Measurements from ENCODE around the gene LAMC1. TPM values are rescaled to one million over a fixed set of nuclear protein-coding genes. Genes with fewer than 3 reads are reported as not detected.

Gene LAMC1
- total RNA-seq (100 to 1,000 TPM; 100 to 160 (median 116) TPM), polyA plus RNA-seq (10 to 100 TPM; 22.1 to 60.1 TPM)
- long read RNA-seq, donor 1, full-length matches to known transcripts, result 46 of 104 reads
- long read RNA-seq, donor 1, partial matches to known transcripts, result 54 of 104 reads
- long read RNA-seq, donor 1, other reads (novel, unspliced or antisense), result 4 of 104 reads
- long read RNA-seq, donor 2, full-length matches to known transcripts, result 67 of 162 reads
- long read RNA-seq, donor 2, partial matches to known transcripts, result 90 of 162 reads
- long read RNA-seq, donor 2, other reads (novel, unspliced or antisense), result 5 of 162 reads
- long read RNA-seq, donor 3, full-length matches to known transcripts, result 1 of 137 reads
- long read RNA-seq, donor 3, partial matches to known transcripts, result 133 of 137 reads
- long read RNA-seq, donor 3, other reads (novel, unspliced or antisense), result 3 of 137 reads

GRCh38 chr1:183023146-183023600, at the start of gene LAMC1:
Gene LAMC1, plus strand, starts transcription at chr1:183023420. Its CDS starts 297 bp downstream, at chr1:183023717.
- Histone ChIP-seq H3K4me1 (peaks cover 3 to 65% (median 54%) of the 10 kb centered on the region in 9 donors), H3K36me3 (peaks cover 0 to 7% (median 0%) of the 10 kb centered on the region in 9 donors), H3K9me3 (no peaks in the 10 kb centered on the region), H3K27ac (peak within 1 kb of the TSS; percentile 99 to 100 (median 100)), H3K27me3 (peaks cover 0 to 19% (median 0%) of the 10 kb centered on the region in 7 donors), H3K4me3 (peak within 1 kb of the TSS; percentile 70 to 98 (median 83))
- 0 to 1% methylated on average over 29 to 62 of the region's 65 CpGs for WGBS, 2 donors
- intact Hi-C loops (cut with DNase I), result loop anchor here in 9 of 10 donors (2.0 to 10.0 kb wide), 12 partner anchors 20 to 212 kb away; no protein-coding TSS in a partner anchor
- peak; percentile 83 to 84 for DNase-seq
- TF ChIP-seq CTCF (IDR thresholded peaks at IDR 0.05), result peak in 2 of 9 donors; percentile 25
- ATAC-seq, result peak; percentile 53 to 86 (median 70)

- peaks cover 0 to 8% (median 0%) of the 10 kb centered on the region in 9 donors for H3K4me1 ChIP-seq
- H3K27ac ChIP-seq, result no peak overlapping the region
- DNase-seq (no peak), ATAC-seq (no peak)
- no peaks in the 10 kb centered on the region for H3K9me3 ChIP-seq
- H3K36me3 ChIP-seq, result no peaks in the 10 kb centered on the region
- H3K4me3 ChIP-seq, result no peak overlapping the region
- intact Hi-C loops (cut with DNase I), result no loop called here
- TF ChIP-seq CTCF (IDR thresholded peaks at IDR 0.05), result no peak
- WGBS, 2 donors, result 94 to 95% methylated on average over 2 of the region's 2 CpGs
- H3K27me3 ChIP-seq, result no peaks in the 10 kb centered on the region
Observed at GRCh38 chr1:182974506-182975191, 48.6 kb upstream of the LAMC1 start.

GRCh38 chr1:182977480-182977879, 45.7 kb upstream of the LAMC1 start:
- H3K36me3 ChIP-seq, result no peaks in the 10 kb centered on the region
- no peak overlapping the region for H3K27ac ChIP-seq
- H3K4me1 ChIP-seq, result peaks cover 0 to 7% (median 0%) of the 10 kb centered on the region in 9 donors
- intact Hi-C loops (cut with DNase I), result no loop called here
- no peaks in the 10 kb centered on the region for H3K9me3 ChIP-seq
- ATAC-seq (no peak), DNase-seq (no peak)
- WGBS, 2 donors, result 91 to 93% methylated on average over 2 of the region's 2 CpGs
- H3K27me3 ChIP-seq, result no peaks in the 10 kb centered on the region
- no peak for TF ChIP-seq CTCF (IDR thresholded peaks at IDR 0.05)
- H3K4me3 ChIP-seq, result no peak overlapping the region

GRCh38 chr1:182978151-182978853, 44.9 kb upstream of the LAMC1 start:
- WGBS, 2 donors, result 82 to 91% methylated on average over 6 of the region's 6 CpGs
- ATAC-seq, result no peak
- TF ChIP-seq CTCF (IDR thresholded peaks at IDR 0.05), result no peak
- Histone ChIP-seq H3K27ac (no peak overlapping the region), H3K4me1 (no peaks in the 10 kb centered on the region), H3K9me3 (no peaks in the 10 kb centered on the region), H3K36me3 (no peaks in the 10 kb centered on the region), H3K4me3 (no peak overlapping the region), H3K27me3 (no peaks in the 10 kb centered on the region)
- intact Hi-C loops (cut with DNase I), result no loop called here
- no peak for DNase-seq
